ENCODE results near the gene PRKAR1B. TPM values are rescaled to one million over a fixed set of nuclear protein-coding genes. Genes with fewer than 3 reads are reported as not detected.

Gene PRKAR1B
- total RNA-seq, 4 donors from 2014 or later = 1.2 to 12.5 (median 3.6) TPM

DNA sequence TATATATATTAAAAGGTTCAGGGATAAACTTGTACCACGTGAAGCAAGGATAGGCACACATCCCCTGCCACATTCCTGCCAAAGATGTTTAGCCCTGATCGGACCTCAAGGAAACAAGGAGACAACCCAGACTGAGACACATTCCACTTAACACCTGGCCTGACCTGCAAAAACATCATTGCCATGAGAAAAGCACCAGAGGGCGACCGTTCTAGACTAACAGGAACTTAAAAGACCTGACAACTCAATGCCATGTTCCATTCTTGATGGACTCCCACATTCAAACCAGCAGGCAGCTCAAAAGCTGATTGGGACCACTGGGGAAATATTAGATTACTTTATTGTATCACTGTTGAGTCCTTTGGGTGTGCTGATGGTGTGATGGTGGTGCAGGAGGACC, 199.4 kb downstream of the PRKAR1B start:
- TF ChIP-seq, protein P1, sequence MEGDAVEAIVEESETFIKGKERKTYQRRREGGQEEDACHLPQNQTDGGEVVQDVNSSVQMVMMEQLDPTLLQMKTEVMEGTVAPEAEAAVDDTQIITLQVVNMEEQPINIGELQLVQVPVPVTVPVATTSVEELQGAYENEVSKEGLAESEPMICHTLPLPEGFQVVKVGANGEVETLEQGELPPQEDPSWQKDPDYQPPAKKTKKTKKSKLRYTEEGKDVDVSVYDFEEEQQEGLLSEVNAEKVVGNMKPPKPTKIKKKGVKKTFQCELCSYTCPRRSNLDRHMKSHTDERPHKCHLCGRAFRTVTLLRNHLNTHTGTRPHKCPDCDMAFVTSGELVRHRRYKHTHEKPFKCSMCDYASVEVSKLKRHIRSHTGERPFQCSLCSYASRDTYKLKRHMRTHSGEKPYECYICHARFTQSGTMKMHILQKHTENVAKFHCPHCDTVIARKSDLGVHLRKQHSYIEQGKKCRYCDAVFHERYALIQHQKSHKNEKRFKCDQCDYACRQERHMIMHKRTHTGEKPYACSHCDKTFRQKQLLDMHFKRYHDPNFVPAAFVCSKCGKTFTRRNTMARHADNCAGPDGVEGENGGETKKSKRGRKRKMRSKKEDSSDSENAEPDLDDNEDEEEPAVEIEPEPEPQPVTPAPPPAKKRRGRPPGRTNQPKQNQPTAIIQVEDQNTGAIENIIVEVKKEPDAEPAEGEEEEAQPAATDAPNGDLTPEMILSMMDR (IDR thresholded peaks at IDR 0.05 in 4 of 5, conservative IDR thresholded peaks at IDR 0.05 in 1 of 5) = no peak
- ATAC-seq (no peak), DNase-seq (no peak)
- Histone ChIP-seq H3K27me3 (peaks cover 0 to 6% (median 0%) of the 10 kb centered on the region in 3 donors), H3K9me3 (no peaks in the 10 kb centered on the region), H3K4me3 (no peak overlapping the region), H3K36me3 (no peaks in the 10 kb centered on the region), H3K4me1 (no peaks in the 10 kb centered on the region), H3K27ac (no peak overlapping the region)
- intact Hi-C loops (cut with DNase I; ENCODE audit: low total_unique reads) = no loop called here
- in situ Hi-C loops (cut with MboI; ENCODE audit: low sequenced_read_pairs in 4 of 4) = no loop called here

GRCh38 chr7:526460-527034, 200.5 kb downstream of the PRKAR1B start:
- DNase-seq (no peak), ATAC-seq (no peak)
- intact Hi-C loops (cut with DNase I; ENCODE audit: low total_unique reads) (no loop called here), in situ Hi-C loops (cut with MboI; ENCODE audit: low sequenced_read_pairs in 4 of 4) (no loop called here)
- H3K4me3 ChIP-seq = no peak overlapping the region
- H3K36me3 ChIP-seq = no peaks in the 10 kb centered on the region
- TF ChIP-seq, protein P1 (IDR thresholded peaks at IDR 0.05 in 4 of 5, conservative IDR thresholded peaks at IDR 0.05 in 1 of 5) = no peak
- TF ChIP-seq POLR2A (IDR thresholded peaks at IDR 0.05) = no peak
- H3K4me1 ChIP-seq = peaks cover 6 to 7% of the 10 kb centered on the region in 2 donors
- H3K27me3 ChIP-seq = peaks cover 0 to 6% (median 0%) of the 10 kb centered on the region in 3 donors
- no peaks in the 10 kb centered on the region for H3K9me3 ChIP-seq
- H3K27ac ChIP-seq = no peak overlapping the region

DNA sequence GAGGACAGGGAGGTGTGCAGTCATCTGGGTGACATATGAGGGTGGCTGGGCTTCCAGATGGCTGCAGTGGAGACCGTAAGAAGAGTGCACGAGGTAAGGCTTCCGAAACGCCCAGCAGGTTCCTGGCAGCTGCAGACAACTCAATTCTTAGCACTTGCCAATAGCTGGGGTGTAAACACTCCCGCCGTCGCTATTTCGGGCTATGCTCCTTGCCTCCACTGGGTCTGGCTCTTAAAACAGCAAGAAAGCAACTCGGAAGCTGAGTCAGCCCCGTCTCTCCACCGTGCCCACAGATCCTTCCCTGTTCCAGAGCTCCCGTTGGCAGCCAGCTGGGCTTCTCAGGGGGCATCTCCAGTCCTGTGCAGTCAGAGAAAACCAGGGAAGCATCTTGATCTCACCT, 201.3 kb downstream of the PRKAR1B start:
- in situ Hi-C loops (cut with MboI; ENCODE audit: low sequenced_read_pairs in 4 of 4) = no loop called here
- no peak overlapping the region for H3K27ac ChIP-seq
- no peak for DNase-seq
- intact Hi-C loops (cut with DNase I; ENCODE audit: low total_unique reads) = no loop called here
- no peak overlapping the region for H3K4me3 ChIP-seq
- no peaks in the 10 kb centered on the region for H3K9me3 ChIP-seq
- H3K4me1 ChIP-seq = peaks cover 10% of the 10 kb centered on the region in 2 donors
- H3K36me3 ChIP-seq = no peaks in the 10 kb centered on the region
- peaks cover 0 to 4% (median 0%) of the 10 kb centered on the region in 3 donors for H3K27me3 ChIP-seq
- TF ChIP-seq, protein P1 (IDR thresholded peaks at IDR 0.05 in 4 of 5, conservative IDR thresholded peaks at IDR 0.05 in 1 of 5) = no peak
- TF ChIP-seq POLR2A (IDR thresholded peaks at IDR 0.05) = no peak
- ATAC-seq = no peak

- no peaks in the 10 kb centered on the region for H3K36me3 ChIP-seq
- no peaks in the 10 kb centered on the region for H3K27me3 ChIP-seq
- H3K27ac ChIP-seq = no peak overlapping the region
- DNase-seq = no peak
- TF ChIP-seq POLR2A (IDR thresholded peaks at IDR 0.05) = no peak
- TF ChIP-seq, protein P1 (IDR thresholded peaks at IDR 0.05 in 4 of 5, conservative IDR thresholded peaks at IDR 0.05 in 1 of 5) = no peak
- in situ Hi-C loops (cut with MboI; ENCODE audit: low sequenced_read_pairs in 4 of 4) (no loop called here), intact Hi-C loops (cut with DNase I; ENCODE audit: low total_unique reads) (loop anchor here (5.0 kb wide), 1 partner anchor 208 kb away; no protein-coding TSS in a partner anchor)
- ATAC-seq = no peak
- peaks cover 10 to 14% of the 10 kb centered on the region in 2 donors for H3K4me1 ChIP-seq
- H3K9me3 ChIP-seq = no peaks in the 10 kb centered on the region
- no peak overlapping the region for H3K4me3 ChIP-seq
These were observed 202.3 kb downstream of the PRKAR1B start for GRCh38 chr7:524800-525199.

All from gastrocnemius medialis (tissue), 4 donors.